Upper lobe of right lung (tissue), 1 donor: ENCODE measurements around the gene MRPL40. TPM values are rescaled to one million over a fixed set of nuclear protein-coding genes. Genes with fewer than 3 reads are reported as not detected.

Source experiments
- ATAC-seq: fragments of 200-7000 bp; cut with Tn5 transposase; one replicate; pipeline ENCODE4 v1.9.1; 2020; ENCODE audit warnings: mild to moderate bottlenecking, moderate library complexity
- DNase-seq: peaks from one replicate; pipeline ENCODE4 v3.0.0-alpha.2; 2020
- H3K27ac ChIP-seq: fragments of 200-600 bp; one replicate; pipeline ENCODE4 v1.8.0; 2022
- H3K27me3 ChIP-seq: fragments of 200-600 bp; one replicate; pipeline ENCODE4 v1.8.0; 2022; ENCODE audit warnings: mild to moderate bottlenecking
- H3K36me3 ChIP-seq: fragments of 200-600 bp; one replicate; pipeline ENCODE4 v1.8.0; 2022
- H3K4me1 ChIP-seq: fragments of 200-600 bp; one replicate; pipeline ENCODE4 v1.8.0; 2022
- H3K4me3 ChIP-seq: fragments of 200-600 bp; one replicate; pipeline ENCODE4 v1.8.0; 2022; ENCODE audit warnings: mild to moderate bottlenecking
- H3K9me3 ChIP-seq: fragments of 200-600 bp; one replicate; pipeline ENCODE4 v1.8.0; 2022
- intact Hi-C: fragments of 100-400 bp; cut with DNase I; formaldehyde crosslinking; loops from one replicate; pipeline ENCODE4 v1.11.0; 2022
- long read RNA-seq: library from polyadenylated mRNA; unstranded; transcript quantifications from one replicate; pipeline ENCODE4 v2.0.0, GENCODE V29; 2021
- total RNA-seq: library from RNA; stranded (reverse); fragmentation: NEBNext Ultra II Directional; extraction: Animal tissue kit (Norgen Biotek cat#: 25700); gene quantifications from one replicate; pipeline ENCODE4 v1.2.1, GENCODE V29; 2021
- TF ChIP-seq, protein P1 (sequence below): fragments of 200-600 bp; IDR thresholded peaks from one replicate; pipeline ENCODE4 v1.8.0; 2022; ENCODE audit warnings: antibody characterized with exemption
- donor health status: DM: no; HTN: yes; CAD: no; lungs with severe emphysema.

The MRPL40 gene
- total RNA-seq = 20.5 TPM
- long read RNA-seq, transcript MRPL40-201 (4 exons, 1,387 nt) = major isoform, 18 of 20 reads
- long read RNA-seq, partial matches to known transcripts = 0 of 20 reads
- long read RNA-seq, other reads (novel, unspliced or antisense) = 1 of 20 reads

DNA sequence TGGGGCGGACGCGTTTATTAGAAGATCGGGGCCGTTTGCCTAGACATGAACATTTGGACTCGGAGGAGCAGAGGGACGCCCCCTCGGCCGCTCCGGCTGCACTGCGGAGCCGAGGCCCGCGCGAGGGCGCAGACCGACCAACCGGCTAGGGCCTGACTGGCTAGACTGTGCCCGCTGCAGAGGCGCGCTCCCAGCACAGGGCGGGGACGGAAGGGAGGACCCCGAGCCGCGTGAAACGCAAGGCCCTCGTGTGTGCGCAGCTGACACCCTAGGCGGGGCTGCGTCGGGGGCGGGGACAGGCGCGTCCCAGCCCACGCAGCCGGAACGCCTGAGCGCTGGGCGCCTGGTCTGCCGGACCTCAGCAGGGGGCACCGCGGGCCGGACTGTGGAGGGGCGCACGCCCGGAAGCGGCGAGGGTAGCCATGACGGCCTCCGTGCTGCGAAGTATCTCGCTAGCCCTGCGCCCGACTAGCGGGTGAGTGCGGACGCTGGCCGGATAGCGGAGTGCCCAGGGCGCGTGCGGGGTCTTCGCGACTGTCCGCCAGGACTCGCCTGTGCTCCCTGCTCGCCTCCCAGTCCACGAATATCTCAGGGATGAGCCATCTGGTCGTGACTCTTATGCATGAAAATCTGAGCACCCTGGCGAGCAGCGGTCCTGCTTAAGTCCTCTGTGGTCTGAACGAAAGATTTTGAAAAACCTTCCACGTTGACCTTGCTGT, at the start of gene MRPL40:
TSS of gene MRPL40 (plus strand) at position 413 of the 719 bp plus-strand sequence. CDS start at position 423, 10 bp downstream.
- intact Hi-C loops = no loop called here
- Histone ChIP-seq H3K9me3 (no peaks in the 10 kb centered on the region), H3K27me3 (no peaks in the 10 kb centered on the region), H3K27ac (peak within 1 kb of the TSS; percentile 99), H3K4me1 (peaks cover 32% of the 10 kb centered on the region), H3K36me3 (peaks cover 28% of the 10 kb centered on the region), H3K4me3 (peak within 1 kb of the TSS; percentile 97)
- TF ChIP-seq, protein P1, sequence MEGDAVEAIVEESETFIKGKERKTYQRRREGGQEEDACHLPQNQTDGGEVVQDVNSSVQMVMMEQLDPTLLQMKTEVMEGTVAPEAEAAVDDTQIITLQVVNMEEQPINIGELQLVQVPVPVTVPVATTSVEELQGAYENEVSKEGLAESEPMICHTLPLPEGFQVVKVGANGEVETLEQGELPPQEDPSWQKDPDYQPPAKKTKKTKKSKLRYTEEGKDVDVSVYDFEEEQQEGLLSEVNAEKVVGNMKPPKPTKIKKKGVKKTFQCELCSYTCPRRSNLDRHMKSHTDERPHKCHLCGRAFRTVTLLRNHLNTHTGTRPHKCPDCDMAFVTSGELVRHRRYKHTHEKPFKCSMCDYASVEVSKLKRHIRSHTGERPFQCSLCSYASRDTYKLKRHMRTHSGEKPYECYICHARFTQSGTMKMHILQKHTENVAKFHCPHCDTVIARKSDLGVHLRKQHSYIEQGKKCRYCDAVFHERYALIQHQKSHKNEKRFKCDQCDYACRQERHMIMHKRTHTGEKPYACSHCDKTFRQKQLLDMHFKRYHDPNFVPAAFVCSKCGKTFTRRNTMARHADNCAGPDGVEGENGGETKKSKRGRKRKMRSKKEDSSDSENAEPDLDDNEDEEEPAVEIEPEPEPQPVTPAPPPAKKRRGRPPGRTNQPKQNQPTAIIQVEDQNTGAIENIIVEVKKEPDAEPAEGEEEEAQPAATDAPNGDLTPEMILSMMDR = no peak
- DNase-seq (peak; percentile 98), ATAC-seq (peak; percentile 97)

DNA sequence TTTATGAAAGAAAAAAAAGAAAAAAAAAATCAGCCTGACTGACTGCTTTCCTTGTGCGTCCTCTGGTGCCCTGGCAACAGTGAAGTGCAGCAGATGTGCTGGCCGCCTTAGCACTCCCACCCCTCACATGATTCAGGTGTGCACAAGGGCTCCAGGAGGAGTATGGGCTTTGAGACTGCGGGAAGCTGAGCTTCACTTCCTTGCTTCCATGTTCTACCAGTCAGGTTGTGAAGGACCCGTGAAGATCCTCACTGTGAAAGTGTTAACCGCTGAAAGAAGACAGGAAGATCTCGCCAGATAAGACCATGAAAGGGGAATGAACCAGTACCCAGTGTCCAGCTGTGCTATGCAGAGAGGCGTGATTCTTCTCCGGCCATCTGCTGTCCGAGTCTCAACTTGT, 49.1 kb upstream of the MRPL40 start:
- Histone ChIP-seq H3K4me1 (no peaks in the 10 kb centered on the region), H3K4me3 (no peak overlapping the region), H3K27me3 (no peaks in the 10 kb centered on the region), H3K9me3 (no peaks in the 10 kb centered on the region), H3K36me3 (peaks cover 94% of the 10 kb centered on the region), H3K27ac (no peak overlapping the region)
- intact Hi-C loops = no loop called here
- ATAC-seq = no peak
- TF ChIP-seq, protein P1 = no peak
- DNase-seq = no peak

DNA sequence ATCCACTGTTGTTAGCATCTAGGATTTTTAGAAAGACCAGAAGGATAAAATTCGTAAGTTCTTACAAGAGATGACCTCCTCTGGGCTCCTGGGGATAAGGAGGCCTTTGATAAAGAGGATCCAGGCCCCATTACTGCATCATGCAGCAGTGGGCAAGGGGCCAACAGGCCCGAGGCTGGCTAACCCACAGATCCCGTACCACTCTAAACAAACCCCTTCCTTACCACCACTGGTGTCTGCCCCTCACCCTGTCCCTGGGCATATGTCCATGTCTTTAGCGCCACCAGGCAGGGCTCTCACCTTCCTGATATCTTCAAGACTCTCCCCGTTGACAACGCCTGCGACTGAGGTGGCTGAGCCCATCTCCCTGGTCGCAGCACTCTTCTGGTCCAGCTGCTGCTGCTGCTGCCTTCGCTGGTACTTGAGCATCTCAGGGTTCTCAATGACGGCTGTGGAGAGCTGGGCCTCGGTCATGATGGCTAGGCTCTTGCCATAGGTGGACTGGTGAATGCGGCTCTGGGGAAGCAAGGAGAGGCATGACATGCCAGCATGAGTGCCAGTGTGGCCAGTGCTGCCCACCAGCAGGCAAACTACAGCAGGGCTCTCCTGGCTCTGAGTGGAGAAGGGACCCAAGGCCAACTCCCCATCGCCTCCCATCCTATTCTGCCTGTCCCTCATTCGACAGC, 47.0 kb upstream of the MRPL40 start:
- TF ChIP-seq, protein P1 = no peak
- DNase-seq (no peak), ATAC-seq (no peak)
- Histone ChIP-seq H3K4me1 (no peaks in the 10 kb centered on the region), H3K27ac (no peak overlapping the region), H3K9me3 (no peaks in the 10 kb centered on the region), H3K4me3 (no peak overlapping the region), H3K27me3 (no peaks in the 10 kb centered on the region), H3K36me3 (peaks cover 99% of the 10 kb centered on the region)
- intact Hi-C loops = no loop called here

GRCh38 chr22:19386248-19386647, 46.1 kb upstream of the MRPL40 start:
- intact Hi-C loops = no loop called here
- no peak overlapping the region for H3K27ac ChIP-seq
- TF ChIP-seq, protein P1 = no peak
- no peaks in the 10 kb centered on the region for H3K4me1 ChIP-seq
- ATAC-seq (no peak), DNase-seq (no peak)
- no peaks in the 10 kb centered on the region for H3K27me3 ChIP-seq
- peaks cover 100% of the 10 kb centered on the region for H3K36me3 ChIP-seq
- H3K4me3 ChIP-seq = no peak overlapping the region
- H3K9me3 ChIP-seq = no peaks in the 10 kb centered on the region

- DNase-seq = no peak
- Histone ChIP-seq H3K4me3 (no peak overlapping the region), H3K36me3 (peaks cover 98% of the 10 kb centered on the region), H3K9me3 (no peaks in the 10 kb centered on the region), H3K4me1 (no peaks in the 10 kb centered on the region), H3K27me3 (no peaks in the 10 kb centered on the region), H3K27ac (no peak overlapping the region)
- TF ChIP-seq, protein P1 = no peak
- intact Hi-C loops = no loop called here
- ATAC-seq = no peak
Measured at GRCh38 chr22:19387038-19387437, 45.3 kb upstream of the MRPL40 start.
